DMS79 (cell line): ENCODE data around the gene CUL7.
"Not testable (repeated sequence)": the region's sequence is repeated elsewhere in the genome, so short reads cannot be mapped to it uniquely, and the experiment has no call there.

ENCODE experiments used
- DNase-seq: peaks from one replicate; lab custom pipeline; 2025; lab: John Stamatoyannopoulos, UW

CUL7 gene

GRCh38 chr6:43014434-43014909 lies 39.2 kb downstream of the CUL7 start:
- no peak for DNase-seq

GRCh38 chr6:43013843-43014433 lies 39.7 kb downstream of the CUL7 start, which contains the start of the genes KLHDC3 and MEA1:
KLHDC3 (plus strand) TSS chr6:43014249; CDS start chr6:43017193, 2,944 bp downstream.
MEA1 (minus strand) TSS chr6:43013946; CDS start chr6:43013813, 133 bp downstream.
- DNase-seq: peak; percentile 100

- no peak for DNase-seq
Measured at GRCh38 chr6:43013097-43013842, 40.4 kb downstream of the CUL7 start.

- no peak for DNase-seq
Measured at GRCh38 chr6:43012364-43012763, 41.3 kb downstream of the CUL7 start.

DNA sequence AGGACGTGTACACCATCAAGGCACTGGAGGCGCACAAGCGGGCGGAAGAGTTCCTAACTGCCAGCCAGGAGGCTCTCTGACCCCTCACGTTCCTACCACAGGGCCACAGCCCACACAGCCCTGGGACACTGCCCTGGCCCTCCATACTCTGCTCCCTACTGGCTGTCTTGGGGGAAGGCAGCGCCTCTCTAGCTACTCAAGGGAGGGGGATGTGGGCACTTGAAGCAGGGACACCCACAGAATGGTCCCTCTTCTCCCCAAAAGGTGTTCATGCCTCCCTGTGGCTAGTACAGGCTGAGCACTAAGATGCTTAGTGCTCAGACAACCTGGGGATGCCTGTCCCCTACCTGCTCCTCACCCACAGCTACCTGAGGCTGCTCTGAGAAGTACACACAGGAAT lies 42.4 kb downstream of the CUL7 start:
- no peak for DNase-seq

- DNase-seq: no peak
Measured at GRCh38 chr6:43009124-43009523, 44.5 kb downstream of the CUL7 start.

DNA sequence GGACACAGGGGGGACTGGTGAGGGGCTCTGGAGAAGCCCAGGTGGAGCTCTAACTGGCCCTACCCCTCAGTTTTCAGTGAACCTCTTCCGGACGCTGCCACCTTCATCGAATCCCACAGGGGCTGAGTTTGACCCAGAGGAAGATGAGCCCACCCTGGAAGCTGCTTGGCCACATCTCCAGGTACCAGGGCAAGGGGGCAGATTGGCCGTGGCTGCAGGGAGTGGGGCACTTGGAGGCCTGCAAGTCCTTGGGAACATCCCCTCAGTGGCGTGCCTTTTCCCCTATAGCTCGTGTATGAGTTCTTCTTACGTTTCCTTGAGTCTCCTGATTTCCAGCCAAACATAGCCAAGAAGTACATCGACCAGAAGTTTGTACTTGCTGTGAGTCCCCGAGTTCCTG lies 46.5 kb downstream of the CUL7 start:
- no peak for DNase-seq

- DNase-seq: no peak
Measured at GRCh38 chr6:43006251-43006650, 47.4 kb downstream of the CUL7 start.

DNA sequence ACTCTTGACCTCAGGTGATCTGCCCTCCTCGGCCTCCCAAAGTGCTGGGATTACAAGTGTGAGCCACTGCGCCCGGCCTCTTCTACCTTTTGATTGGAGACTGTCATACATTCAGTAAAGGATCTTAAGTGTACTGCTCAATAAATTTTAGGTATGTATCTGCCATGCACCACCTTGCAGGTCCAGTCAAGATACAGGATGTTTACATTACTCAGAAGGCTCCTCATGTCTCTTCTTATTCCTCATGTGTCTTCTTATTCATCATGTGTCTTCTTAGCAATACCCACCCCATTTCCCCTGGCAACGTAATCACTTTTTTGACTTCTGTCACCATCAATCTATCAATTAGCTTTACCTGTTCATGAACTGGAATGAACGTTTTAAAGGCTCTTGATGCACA lies 47.8 kb downstream of the CUL7 start:
- no peak for DNase-seq

- DNase-seq: no peak
Measured at GRCh38 chr6:43001843-43002242, 51.8 kb downstream of the CUL7 start.

- not testable (repeated sequence) for DNase-seq
Measured at GRCh38 chr6:42998205-42998604, 55.4 kb downstream of the CUL7 start.

DNA sequence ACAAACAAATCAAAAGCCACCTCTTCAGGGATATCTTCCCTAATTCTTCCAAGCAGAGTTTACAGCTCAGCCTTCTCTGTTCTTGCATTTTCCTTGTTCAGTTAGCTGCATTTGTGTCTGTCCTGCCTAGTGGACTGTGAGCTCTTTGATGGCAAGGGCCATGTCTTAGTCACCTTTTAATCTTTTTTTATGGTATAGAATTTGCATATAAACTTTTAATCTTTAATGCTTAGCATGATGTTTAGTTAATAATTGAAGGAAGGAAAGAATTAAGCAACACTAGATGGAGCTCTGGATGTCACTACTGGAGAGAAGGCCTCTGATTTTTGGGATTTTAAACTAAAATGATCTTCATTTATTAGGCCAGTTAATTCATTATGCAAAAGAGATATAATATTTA lies 57.1 kb downstream of the CUL7 start:
- DNase-seq: no peak

- DNase-seq: no peak
Measured at GRCh38 chr6:42993445-42993844, 60.2 kb downstream of the CUL7 start.

DNA sequence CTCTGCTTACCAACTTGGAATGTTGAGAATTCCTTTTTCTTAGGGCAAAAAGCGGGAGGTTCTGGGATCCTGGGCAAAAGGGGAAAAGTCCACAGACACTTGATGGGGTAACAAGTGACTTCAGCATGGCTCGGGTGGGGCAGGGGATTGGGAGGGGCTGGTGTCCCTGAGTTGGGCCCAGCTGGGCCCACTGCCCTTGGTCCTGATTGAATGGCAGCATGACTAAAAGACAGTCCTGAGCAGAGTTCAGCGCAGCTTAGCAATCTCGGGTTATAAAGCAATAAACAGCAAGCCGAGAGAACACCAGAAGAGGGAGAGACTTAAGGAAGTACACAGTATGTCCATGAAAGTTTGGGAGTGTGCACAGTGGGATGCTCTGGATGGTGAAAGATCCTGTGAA lies 63.7 kb downstream of the CUL7 start:
- DNase-seq: no peak

DNA sequence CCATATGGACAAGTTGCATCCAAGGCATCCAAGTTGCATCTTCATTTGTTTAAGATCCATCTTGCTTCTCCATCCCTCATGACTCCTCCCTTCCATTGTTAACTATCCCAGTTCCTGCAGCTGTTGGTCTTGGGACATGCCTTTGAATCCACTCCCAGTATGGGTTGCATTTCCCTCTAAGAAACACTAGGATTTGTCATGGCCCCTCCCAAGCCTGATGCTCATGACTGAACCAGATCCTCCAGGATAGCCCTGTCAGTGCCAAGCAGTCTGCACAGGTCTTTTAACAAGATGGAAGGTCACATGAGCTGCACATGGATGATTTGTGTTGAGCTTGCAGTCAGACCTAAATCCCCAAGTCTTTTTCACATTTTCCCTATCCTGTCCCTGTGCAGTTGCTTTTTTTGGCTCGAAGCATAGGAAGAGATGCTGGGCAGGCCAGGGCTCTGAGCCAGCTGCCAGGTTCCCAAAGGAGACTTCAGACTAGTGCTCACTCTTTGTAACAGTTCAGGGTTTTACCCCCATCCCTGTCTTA lies 65.1 kb downstream of the CUL7 start:
- DNase-seq: no peak
